ENCODE data around the gene RLF. TPM values are rescaled to one million over a fixed set of nuclear protein-coding genes. Genes with fewer than 3 reads are reported as not detected.
A peak's percentile ranks its signal among the peaks of the same experiment; 100 is the strongest.

RLF gene
- total and polyA plus RNA-seq, 9 donors, result 6.9 to 29.3 (median 18.0) TPM

DNA sequence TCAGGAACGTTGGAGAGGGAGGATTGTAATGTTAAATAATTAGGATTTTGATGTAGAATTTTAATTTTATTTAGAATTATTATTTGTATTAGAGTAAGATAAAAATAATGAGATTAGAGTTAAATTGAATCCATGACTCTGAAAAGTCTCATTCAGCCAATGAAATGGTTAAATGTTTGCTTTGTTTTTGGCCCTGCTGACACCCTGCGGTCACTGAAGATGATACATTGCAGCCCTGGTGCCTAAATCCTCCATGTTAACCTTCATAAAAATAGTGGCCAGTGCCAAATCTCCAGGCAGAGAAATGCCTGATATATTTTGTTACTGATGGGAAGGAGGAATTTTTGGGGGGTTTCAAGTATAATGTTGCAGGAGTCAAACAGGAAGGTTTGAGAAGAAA is 27.3 kb upstream of the RLF start:
- TF ChIP-seq, protein P1, sequence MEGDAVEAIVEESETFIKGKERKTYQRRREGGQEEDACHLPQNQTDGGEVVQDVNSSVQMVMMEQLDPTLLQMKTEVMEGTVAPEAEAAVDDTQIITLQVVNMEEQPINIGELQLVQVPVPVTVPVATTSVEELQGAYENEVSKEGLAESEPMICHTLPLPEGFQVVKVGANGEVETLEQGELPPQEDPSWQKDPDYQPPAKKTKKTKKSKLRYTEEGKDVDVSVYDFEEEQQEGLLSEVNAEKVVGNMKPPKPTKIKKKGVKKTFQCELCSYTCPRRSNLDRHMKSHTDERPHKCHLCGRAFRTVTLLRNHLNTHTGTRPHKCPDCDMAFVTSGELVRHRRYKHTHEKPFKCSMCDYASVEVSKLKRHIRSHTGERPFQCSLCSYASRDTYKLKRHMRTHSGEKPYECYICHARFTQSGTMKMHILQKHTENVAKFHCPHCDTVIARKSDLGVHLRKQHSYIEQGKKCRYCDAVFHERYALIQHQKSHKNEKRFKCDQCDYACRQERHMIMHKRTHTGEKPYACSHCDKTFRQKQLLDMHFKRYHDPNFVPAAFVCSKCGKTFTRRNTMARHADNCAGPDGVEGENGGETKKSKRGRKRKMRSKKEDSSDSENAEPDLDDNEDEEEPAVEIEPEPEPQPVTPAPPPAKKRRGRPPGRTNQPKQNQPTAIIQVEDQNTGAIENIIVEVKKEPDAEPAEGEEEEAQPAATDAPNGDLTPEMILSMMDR (IDR thresholded peaks at IDR 0.05), result no peak
- TF ChIP-seq POLR2A (IDR thresholded peaks at IDR 0.05) (no peak), EP300 (IDR thresholded peaks at IDR 0.05) (no peak)
- Histone ChIP-seq H3K9me3 (no peaks in the 10 kb centered on the region), H3K27ac (no peak overlapping the region), H3K4me1 (ENCODE audit: insufficient read depth) (peaks cover 4% of the 10 kb centered on the region), H3K36me3 (no peaks in the 10 kb centered on the region), H3K27me3 (no peaks in the 10 kb centered on the region), H3K4me3 (no peak overlapping the region)
- 22 to 33% (median 26%) methylated on average over 2 of the region's 2 CpGs for WGBS, 3 donors
- intact Hi-C loops (cut with DNase I), result no loop called here
- DNase-seq, result no peak

DNA sequence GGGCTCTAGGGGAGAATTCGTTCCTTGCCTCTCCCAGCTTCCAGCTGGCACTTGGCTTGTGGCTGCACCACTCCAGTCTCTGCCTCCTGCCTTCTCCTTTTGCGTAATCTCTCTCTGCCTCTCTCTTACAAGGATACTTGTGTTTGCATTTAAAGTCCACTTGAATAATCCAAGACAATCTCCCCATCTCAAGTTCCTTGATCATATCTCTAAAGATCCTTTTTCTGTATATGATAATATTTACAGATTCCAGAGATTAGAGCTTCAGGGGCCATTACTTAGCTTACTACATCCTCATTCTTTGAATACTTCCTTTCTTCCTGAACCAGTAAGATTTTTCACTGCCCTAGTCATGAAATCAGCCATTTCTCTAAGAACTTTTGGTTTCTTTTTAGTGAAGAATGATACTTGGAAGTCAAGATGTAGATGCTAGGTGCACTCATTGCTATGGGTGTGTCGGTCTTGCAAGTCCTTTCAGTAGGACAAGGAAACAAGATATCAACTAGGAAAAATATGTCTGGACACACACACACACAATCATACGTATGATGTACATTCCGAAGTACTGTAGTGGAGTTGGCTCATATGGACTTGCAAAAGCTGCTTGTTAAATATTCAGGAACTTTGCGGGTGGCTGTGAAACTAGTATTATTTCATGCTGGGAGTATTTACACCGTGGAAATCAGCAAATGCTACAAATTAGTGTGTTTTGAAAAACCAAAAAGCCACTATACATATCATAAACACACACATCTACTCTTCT is 20.8 kb upstream of the RLF start:
- WGBS, 3 donors, result 78 to 80% (median 80%) methylated on average over 7 of the region's 7 CpGs
- no peaks in the 10 kb centered on the region for H3K9me3 ChIP-seq
- H3K4me1 ChIP-seq (ENCODE audit: insufficient read depth), result peaks cover 3% of the 10 kb centered on the region
- no peak for DNase-seq
- intact Hi-C loops (cut with DNase I), result loop anchor here in 3 of 4 donors (5.0 to 10.0 kb wide), 5 partner anchors 174 to 267 kb away; partner anchors contain the start of gene COL9A2 (in 1 of the 3)
- no peaks in the 10 kb centered on the region for H3K27me3 ChIP-seq
- H3K36me3 ChIP-seq, result no peaks in the 10 kb centered on the region
- no peak overlapping the region for H3K4me3 ChIP-seq
- TF ChIP-seq EP300 (IDR thresholded peaks at IDR 0.05) (no peak), POLR2A (IDR thresholded peaks at IDR 0.05) (no peak)
- TF ChIP-seq, protein P1 (IDR thresholded peaks at IDR 0.05), result no peak
- H3K27ac ChIP-seq, result no peak overlapping the region

DNA sequence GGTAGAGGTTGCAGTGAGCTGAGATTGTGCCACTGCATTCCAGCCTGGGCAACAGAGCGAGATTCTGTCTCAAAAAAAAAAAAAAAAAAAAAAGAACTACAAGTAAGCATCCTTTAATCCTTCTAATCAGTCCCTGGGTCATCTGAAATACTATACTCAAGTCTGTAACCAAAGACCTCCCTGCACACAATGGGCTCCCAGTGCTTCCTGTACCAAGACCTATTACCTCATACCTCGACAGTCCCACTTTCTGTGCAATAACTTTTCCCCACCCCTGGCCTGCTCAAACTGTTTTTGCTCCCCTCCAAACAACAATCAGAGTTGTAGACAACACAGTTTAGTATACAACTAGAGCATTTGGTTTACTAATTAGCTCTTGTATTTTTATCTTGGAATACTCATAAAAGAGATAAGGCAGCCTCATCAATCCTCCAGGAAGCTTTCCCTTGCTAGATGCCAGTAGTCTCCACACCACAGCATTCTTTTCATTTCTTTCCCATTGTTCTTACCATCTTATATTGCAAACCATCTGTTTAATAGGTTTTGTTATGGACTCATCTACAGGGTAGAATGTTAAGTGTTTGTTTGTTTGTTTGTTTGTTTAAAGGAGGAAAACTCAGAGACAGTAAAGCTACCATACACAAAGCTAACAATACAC is 19.2 kb upstream of the RLF start:
- intact Hi-C loops (cut with DNase I), result loop anchor here in 3 of 4 donors (5.0 to 10.0 kb wide), 5 partner anchors 173 to 265 kb away; partner anchors contain the start of gene COL9A2 (in 1 of the 3)
- Histone ChIP-seq H3K9me3 (no peaks in the 10 kb centered on the region), H3K36me3 (no peaks in the 10 kb centered on the region), H3K4me1 (ENCODE audit: insufficient read depth) (peaks cover 3% of the 10 kb centered on the region), H3K4me3 (no peak overlapping the region), H3K27ac (no peak overlapping the region), H3K27me3 (no peaks in the 10 kb centered on the region)
- WGBS, 3 donors, result 46 to 57% (median 47%) methylated on average over 2 of the region's 2 CpGs
- TF ChIP-seq POLR2A (IDR thresholded peaks at IDR 0.05), result no peak
- TF ChIP-seq, protein P1 (IDR thresholded peaks at IDR 0.05), result no peak
- no peak for TF ChIP-seq EP300 (IDR thresholded peaks at IDR 0.05)
- no peak for DNase-seq

DNA sequence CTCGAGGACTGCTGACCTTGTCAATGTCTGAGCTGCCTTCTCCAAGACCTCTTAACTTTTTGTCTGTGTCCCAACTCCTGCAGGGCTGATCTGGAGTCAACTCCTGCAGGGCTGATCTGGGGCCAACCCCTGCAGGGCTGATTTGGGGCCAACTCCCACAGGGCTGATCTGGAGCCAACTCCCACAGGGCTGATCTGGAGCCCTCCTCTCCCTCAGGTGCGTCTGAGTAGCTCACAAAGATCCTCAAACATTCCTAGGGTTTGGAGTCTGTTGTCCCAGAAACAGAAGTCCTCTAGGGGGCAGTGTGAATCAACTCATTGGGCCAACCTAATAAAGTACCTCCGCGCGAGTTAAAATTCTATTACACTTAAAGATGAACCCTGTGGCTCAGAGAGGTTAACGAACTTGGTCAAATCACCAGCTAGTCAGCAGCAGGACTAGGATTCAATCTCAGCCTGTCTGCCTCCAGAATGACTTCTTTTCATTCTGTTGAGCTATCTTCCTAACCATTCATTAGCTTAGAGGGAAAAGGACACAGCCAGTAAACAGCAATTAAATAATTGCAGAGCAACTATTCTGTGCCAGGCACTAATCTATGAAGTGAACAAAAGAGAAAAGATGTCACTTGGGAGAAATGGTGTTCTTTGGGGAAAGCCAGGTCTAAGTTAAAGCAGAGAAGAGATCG is 17.2 kb upstream of the RLF start:
- Histone ChIP-seq H3K4me1 (ENCODE audit: insufficient read depth) (peaks cover 3% of the 10 kb centered on the region), H3K27ac (no peak overlapping the region), H3K9me3 (no peaks in the 10 kb centered on the region), H3K27me3 (no peaks in the 10 kb centered on the region), H3K36me3 (no peaks in the 10 kb centered on the region), H3K4me3 (no peak overlapping the region)
- DNase-seq, result peak in 4 of 5 donors; percentile 12 to 60 (median 34)
- 12 to 14% (median 13%) methylated on average over 7 of the region's 7 CpGs for WGBS, 3 donors
- no peak for TF ChIP-seq EP300 (IDR thresholded peaks at IDR 0.05)
- TF ChIP-seq, protein P1 (IDR thresholded peaks at IDR 0.05), result peak; percentile 53 to 64 (median 58)
- no peak for TF ChIP-seq POLR2A (IDR thresholded peaks at IDR 0.05)
- intact Hi-C loops (cut with DNase I), result loop anchor here in 3 of 4 donors (5.0 to 10.0 kb wide), 5 partner anchors 171 to 263 kb away; partner anchors contain the start of gene COL9A2 (in 1 of the 3)
